ENCODE results near the gene SREK1IP1. TPM values are rescaled to one million over a fixed set of nuclear protein-coding genes. Genes with fewer than 3 reads are reported as not detected.
"Not testable (repeated sequence)": the region's sequence is repeated elsewhere in the genome, so short reads cannot be mapped to it uniquely, and the experiment has no call there.

Gene SREK1IP1
- total RNA-seq, 2 experiments from 2014 or later = 20.5 to 22.9 TPM

DNA sequence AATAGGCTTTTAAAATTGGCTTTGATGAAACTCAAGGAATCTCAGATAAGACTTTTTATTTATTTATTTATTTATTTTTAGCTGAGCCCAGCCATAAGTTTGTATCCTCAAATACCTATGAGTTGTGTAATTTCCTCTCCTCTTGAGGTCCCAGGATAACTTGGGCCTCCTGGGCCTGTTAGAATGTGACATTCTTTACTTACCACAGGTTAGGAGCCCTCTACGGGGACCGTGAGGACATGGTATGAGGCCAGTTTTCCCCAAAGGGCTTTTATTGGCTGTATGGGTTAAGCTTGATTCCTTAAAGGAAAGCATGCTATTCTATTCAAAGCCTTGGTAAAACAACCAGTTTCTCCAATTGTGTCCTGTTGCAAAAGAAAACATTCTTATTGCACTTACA lies 61.3 kb downstream of the SREK1IP1 start:
- ChIA-PET CTCF (interaction anchor here (0.9 kb wide), 1 partner anchor 15 kb away, joined by 3 read pairs; no protein-coding TSS in a partner anchor), POLR2A (no interaction called here)
- ATAC-seq = no peak

GRCh38 chr5:64706074-64706473 lies 62.4 kb downstream of the SREK1IP1 start:
- H3K36me3 Mint-ChIP-seq (ENCODE audit: low read depth); H3K4me1 Mint-ChIP-seq (ENCODE audit: low read depth); H3K27ac Mint-ChIP-seq; ATAC-seq; DNase-seq; POLR2A ChIA-PET; H3K4me3 Mint-ChIP-seq; intact Hi-C loops (cut with micrococcal nuclease); H3K9me3 Mint-ChIP-seq: not testable (repeated sequence)
- H3K27me3 Mint-ChIP-seq = peaks cover 12% of the 10 kb centered on the region
- CTCF ChIA-PET = interaction anchor here (1.6 kb wide), 1 partner anchor 78 kb away, joined by 5 read pairs; no protein-coding TSS in a partner anchor

More for the DNA sequence above, 61.3 kb downstream of the SREK1IP1 start:
- intact Hi-C loops (cut with micrococcal nuclease) = no loop called here
- no peak overlapping the region for H3K4me3 Mint-ChIP-seq
- no peak for DNase-seq
- no peak overlapping the region for H3K27ac Mint-ChIP-seq
- H3K4me1 Mint-ChIP-seq (ENCODE audit: low read depth) = no peaks in the 10 kb centered on the region
- H3K27me3 Mint-ChIP-seq = peaks cover 12% of the 10 kb centered on the region
- no peaks in the 10 kb centered on the region for H3K36me3 Mint-ChIP-seq (ENCODE audit: low read depth)
- TF ChIP-seq, protein P1, sequence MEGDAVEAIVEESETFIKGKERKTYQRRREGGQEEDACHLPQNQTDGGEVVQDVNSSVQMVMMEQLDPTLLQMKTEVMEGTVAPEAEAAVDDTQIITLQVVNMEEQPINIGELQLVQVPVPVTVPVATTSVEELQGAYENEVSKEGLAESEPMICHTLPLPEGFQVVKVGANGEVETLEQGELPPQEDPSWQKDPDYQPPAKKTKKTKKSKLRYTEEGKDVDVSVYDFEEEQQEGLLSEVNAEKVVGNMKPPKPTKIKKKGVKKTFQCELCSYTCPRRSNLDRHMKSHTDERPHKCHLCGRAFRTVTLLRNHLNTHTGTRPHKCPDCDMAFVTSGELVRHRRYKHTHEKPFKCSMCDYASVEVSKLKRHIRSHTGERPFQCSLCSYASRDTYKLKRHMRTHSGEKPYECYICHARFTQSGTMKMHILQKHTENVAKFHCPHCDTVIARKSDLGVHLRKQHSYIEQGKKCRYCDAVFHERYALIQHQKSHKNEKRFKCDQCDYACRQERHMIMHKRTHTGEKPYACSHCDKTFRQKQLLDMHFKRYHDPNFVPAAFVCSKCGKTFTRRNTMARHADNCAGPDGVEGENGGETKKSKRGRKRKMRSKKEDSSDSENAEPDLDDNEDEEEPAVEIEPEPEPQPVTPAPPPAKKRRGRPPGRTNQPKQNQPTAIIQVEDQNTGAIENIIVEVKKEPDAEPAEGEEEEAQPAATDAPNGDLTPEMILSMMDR (IDR thresholded peaks at IDR 0.05) = no peak
- H3K9me3 Mint-ChIP-seq = no peaks in the 10 kb centered on the region

DNA sequence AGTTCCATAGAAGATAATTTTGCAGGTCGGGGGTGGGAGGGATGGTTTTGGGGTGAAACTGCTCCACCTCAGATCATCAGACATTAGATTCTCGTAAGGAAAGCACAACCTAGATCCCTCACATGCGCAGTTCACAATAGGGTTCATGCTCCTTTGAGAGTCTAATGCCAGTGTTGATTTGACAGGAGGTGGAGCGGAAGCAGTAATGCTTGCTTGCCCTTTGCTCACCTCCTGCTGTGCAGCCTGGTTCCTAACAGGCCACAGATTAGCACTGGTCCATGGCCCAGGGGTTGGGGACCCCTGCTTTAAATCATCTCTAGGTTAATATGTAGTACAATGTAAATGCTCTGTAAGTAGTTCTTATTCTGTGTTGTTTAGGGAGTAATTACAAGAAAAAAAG lies 67.7 kb downstream of the SREK1IP1 start:
- no peak overlapping the region for H3K4me3 Mint-ChIP-seq
- H3K27me3 Mint-ChIP-seq = peaks cover 15% of the 10 kb centered on the region
- ATAC-seq (no peak), DNase-seq (no peak)
- ChIA-PET CTCF (no interaction called here), POLR2A (no interaction called here)
- no peaks in the 10 kb centered on the region for H3K4me1 Mint-ChIP-seq (ENCODE audit: low read depth)
- H3K9me3 Mint-ChIP-seq = peaks cover 11% of the 10 kb centered on the region
- H3K27ac Mint-ChIP-seq = no peak overlapping the region
- intact Hi-C loops (cut with micrococcal nuclease) = no loop called here
- H3K36me3 Mint-ChIP-seq (ENCODE audit: low read depth) = no peaks in the 10 kb centered on the region
- TF ChIP-seq, protein P1 (IDR thresholded peaks at IDR 0.05) = no peak

DNA sequence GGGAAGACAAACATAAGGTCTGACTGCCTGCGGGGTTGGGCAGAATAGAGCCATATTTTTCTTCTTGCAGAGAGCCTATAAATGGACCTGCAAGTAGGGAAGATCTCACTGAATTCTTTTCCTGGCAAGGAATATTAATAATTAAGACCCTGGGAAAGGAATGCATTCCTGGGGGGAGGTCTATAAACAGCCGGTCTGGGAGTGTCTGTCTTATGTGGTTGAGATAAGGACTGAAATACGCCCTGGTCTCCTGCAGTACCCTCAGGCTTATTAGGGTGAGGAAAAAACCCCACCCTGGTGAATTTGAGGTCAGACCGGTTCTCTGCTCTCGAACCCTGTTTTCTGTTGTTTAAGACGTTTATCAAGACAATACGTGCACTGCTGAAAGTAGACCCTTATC lies 72.1 kb downstream of the SREK1IP1 start:
- H3K4me3 Mint-ChIP-seq; ATAC-seq; DNase-seq; H3K27ac Mint-ChIP-seq; intact Hi-C loops (cut with micrococcal nuclease); H3K4me1 Mint-ChIP-seq (ENCODE audit: low read depth); POLR2A ChIA-PET; CTCF ChIA-PET; H3K36me3 Mint-ChIP-seq (ENCODE audit: low read depth): not testable (repeated sequence)
- H3K27me3 Mint-ChIP-seq = peaks cover 17% of the 10 kb centered on the region
- peaks cover 15% of the 10 kb centered on the region for H3K9me3 Mint-ChIP-seq

DNA sequence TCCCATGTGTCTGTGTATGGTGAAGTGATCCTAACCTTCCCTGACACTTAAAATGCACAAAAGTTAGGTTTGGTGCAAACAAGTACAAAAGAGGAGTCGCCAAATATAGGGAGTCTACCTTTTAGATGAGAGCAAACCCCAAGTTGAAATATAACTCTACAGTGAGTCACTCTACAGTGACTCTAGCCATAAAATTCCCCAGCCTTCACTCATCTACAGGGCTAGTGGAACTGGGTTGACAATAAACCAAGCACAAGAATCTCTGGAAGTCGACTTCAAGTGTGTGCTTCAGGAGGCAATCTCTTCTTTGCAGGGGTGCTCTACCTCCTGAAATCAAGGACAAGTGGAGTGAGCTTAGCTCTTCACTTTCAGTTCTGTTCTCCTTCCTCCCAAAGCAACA lies 74.9 kb downstream of the SREK1IP1 start:
- TF ChIP-seq, protein P1 (IDR thresholded peaks at IDR 0.05) = no peak
- ChIA-PET POLR2A (no interaction called here), CTCF (no interaction called here)
- H3K27ac Mint-ChIP-seq = no peak overlapping the region
- ATAC-seq = no peak
- H3K9me3 Mint-ChIP-seq = peaks cover 15% of the 10 kb centered on the region
- peaks cover 4% of the 10 kb centered on the region for H3K4me1 Mint-ChIP-seq (ENCODE audit: low read depth)
- intact Hi-C loops (cut with micrococcal nuclease) = no loop called here
- no peaks in the 10 kb centered on the region for H3K36me3 Mint-ChIP-seq (ENCODE audit: low read depth)
- DNase-seq = no peak
- no peak overlapping the region for H3K4me3 Mint-ChIP-seq
- peaks cover 31% of the 10 kb centered on the region for H3K27me3 Mint-ChIP-seq

- intact Hi-C loops (cut with micrococcal nuclease) = no loop called here
- CTCF ChIA-PET = interaction anchor here (1.1 kb wide), 1 partner anchor 93 kb away, joined by 3 read pairs; no protein-coding TSS in a partner anchor
These were observed 77.2 kb downstream of the SREK1IP1 start for GRCh38 chr5:64691291-64691690.

More at GRCh38 chr5:64691291-64691690, 77.2 kb downstream of the SREK1IP1 start:
- TF ChIP-seq, protein P1 (IDR thresholded peaks at IDR 0.05) = no peak
- no peak overlapping the region for H3K27ac Mint-ChIP-seq
- H3K4me3 Mint-ChIP-seq = no peak overlapping the region
- peaks cover 7% of the 10 kb centered on the region for H3K9me3 Mint-ChIP-seq
- H3K4me1 Mint-ChIP-seq (ENCODE audit: low read depth) = peaks cover 4% of the 10 kb centered on the region
- peaks cover 36% of the 10 kb centered on the region for H3K27me3 Mint-ChIP-seq
- DNase-seq = no peak
- ATAC-seq = no peak
- POLR2A ChIA-PET = no interaction called here
- no peaks in the 10 kb centered on the region for H3K36me3 Mint-ChIP-seq (ENCODE audit: low read depth)

Measured in activated CD8-positive, alpha-beta T cell treated with anti-CD3 and anti-CD28 coated beads for 36 hours (primary cell).